ENCODE measurements around the gene NCOA1.

- TF ChIP-seq TAF1 (IDR thresholded peaks at IDR 0.05; ENCODE audit: low read depth, low read length) (no peak), POLR2AphosphoS5 (IDR thresholded peaks at IDR 0.05; ENCODE audit: low read depth, low read length) (no peak), POLR2A (IDR thresholded peaks at IDR 0.05; ENCODE audit: low read depth, low read length) (no peak), PAX5 (IDR thresholded peaks at IDR 0.05; ENCODE audit: insufficient read depth, low read length, severe bottlenecking) (no peak), SPI1 (IDR thresholded peaks at IDR 0.05; ENCODE audit: low read depth, low read length) (no peak), POU2F2 (IDR thresholded peaks at IDR 0.05; ENCODE audit: low read depth, low read length) (no peak)
Measured at GRCh38 chr2:24813691-24814137, 322.7 kb downstream of the NCOA1 start.

Measured in GM12891 (cell line).